ENCODE results near the gene TP53AIP1. TPM values are rescaled to one million over a fixed set of nuclear protein-coding genes. Genes with fewer than 3 reads are reported as not detected.

The TP53AIP1 gene
- total RNA-seq, 2 donors from 2014 or later, result not detected

- DNase-seq, result peak; percentile 81
- no peak for TF ChIP-seq CTCF (conservative IDR thresholded peaks at IDR 0.05)
- Histone ChIP-seq H3K27ac (ENCODE audit: low read depth, low read length) (no peak overlapping the region), H3K36me3 (ENCODE audit: control insufficient read depth, insufficient read depth, low read length) (no peaks in the 10 kb centered on the region), H3K9ac (ENCODE audit: extremely low read depth, low read length, poor library complexity, severe bottlenecking) (no peak overlapping the region), H3K4me1 (ENCODE audit: control insufficient read depth, insufficient read depth, low read length) (peaks cover 13% of the 10 kb centered on the region), H3K4me3 (ENCODE audit: low read length) (peak overlapping the region; percentile 70), H3K9me3 (ENCODE audit: control insufficient read depth, low read length) (no peaks in the 10 kb centered on the region), H3K27me3 (ENCODE audit: control insufficient read depth, insufficient read depth, low read length, poor library complexity, severe bottlenecking) (peaks cover 85% of the 10 kb centered on the region)
- Mint-ChIP-seq H3K9me3 (peaks cover 2% of the 10 kb centered on the region), H3K36me3 (ENCODE audit: low read depth) (no peaks in the 10 kb centered on the region), H3K4me1 (peaks cover 31% of the 10 kb centered on the region), H3K27me3 (ENCODE audit: insufficient read depth) (peaks cover 70% of the 10 kb centered on the region), H3K4me3 (peak overlapping the region; percentile 62), H3K27ac (no peak overlapping the region)
- WGBS, 2 experiments (ENCODE audit: insufficient coverage in 1 of 2, insufficient read length in 1 of 2), result 13 to 14% methylated on average over 7 to 24 of the region's 25 CpGs
Observed at GRCh38 chr11:128904656-128905344, 37.9 kb downstream of the TP53AIP1 start.

- Mint-ChIP-seq H3K9me3 (peaks cover 2% of the 10 kb centered on the region), H3K4me1 (peaks cover 31% of the 10 kb centered on the region), H3K4me3 (peak overlapping the region; percentile 62), H3K27me3 (ENCODE audit: insufficient read depth) (peaks cover 69% of the 10 kb centered on the region), H3K27ac (no peak overlapping the region), H3K36me3 (ENCODE audit: low read depth) (no peaks in the 10 kb centered on the region)
- no peak overlapping the region for H3K27ac ChIP-seq (ENCODE audit: low read depth, low read length)
- no peak overlapping the region for H3K4me3 ChIP-seq (ENCODE audit: low read length)
- WGBS, 2 experiments (ENCODE audit: insufficient coverage in 1 of 2, insufficient read length in 1 of 2), result 35 to 37% methylated on average over 14 of the region's 14 CpGs
- no peak for TF ChIP-seq CTCF (conservative IDR thresholded peaks at IDR 0.05)
- H3K9me3 ChIP-seq (ENCODE audit: control insufficient read depth, low read length), result no peaks in the 10 kb centered on the region
- DNase-seq, result peak; percentile 70
- H3K4me1 ChIP-seq (ENCODE audit: control insufficient read depth, insufficient read depth, low read length), result peaks cover 13% of the 10 kb centered on the region
- no peak overlapping the region for H3K9ac ChIP-seq (ENCODE audit: extremely low read depth, low read length, poor library complexity, severe bottlenecking)
- no peaks in the 10 kb centered on the region for H3K36me3 ChIP-seq (ENCODE audit: control insufficient read depth, insufficient read depth, low read length)
- peaks cover 90% of the 10 kb centered on the region for H3K27me3 ChIP-seq (ENCODE audit: control insufficient read depth, insufficient read depth, low read length, poor library complexity, severe bottlenecking)
Observed at GRCh38 chr11:128904303-128904655, 38.4 kb downstream of the TP53AIP1 start.

GRCh38 chr11:128903248-128904061 is 39.2 kb downstream of the TP53AIP1 start:
- DNase-seq, result peak; percentile 86
- Mint-ChIP-seq H3K4me1 (peaks cover 31% of the 10 kb centered on the region), H3K27me3 (ENCODE audit: insufficient read depth) (peaks cover 65% of the 10 kb centered on the region), H3K27ac (no peak overlapping the region), H3K36me3 (ENCODE audit: low read depth) (no peaks in the 10 kb centered on the region), H3K4me3 (peak overlapping the region; percentile 62), H3K9me3 (peaks cover 2% of the 10 kb centered on the region)
- Histone ChIP-seq H3K9ac (ENCODE audit: extremely low read depth, low read length, poor library complexity, severe bottlenecking) (no peak overlapping the region), H3K27me3 (ENCODE audit: control insufficient read depth, insufficient read depth, low read length, poor library complexity, severe bottlenecking) (peaks cover 95% of the 10 kb centered on the region), H3K4me3 (ENCODE audit: low read length) (no peak overlapping the region), H3K36me3 (ENCODE audit: control insufficient read depth, insufficient read depth, low read length) (no peaks in the 10 kb centered on the region), H3K27ac (ENCODE audit: low read depth, low read length) (no peak overlapping the region), H3K9me3 (ENCODE audit: control insufficient read depth, low read length) (no peaks in the 10 kb centered on the region), H3K4me1 (ENCODE audit: control insufficient read depth, insufficient read depth, low read length) (peaks cover 13% of the 10 kb centered on the region)
- no peak for TF ChIP-seq CTCF (conservative IDR thresholded peaks at IDR 0.05)
- 13 to 17% methylated on average over 11 to 17 of the region's 17 CpGs for WGBS, 2 experiments (ENCODE audit: insufficient coverage in 1 of 2, insufficient read length in 1 of 2)
